ENCODE data around the gene PSTPIP2.
A peak's percentile ranks its signal among the peaks of the same experiment; 100 is the strongest.

PSTPIP2 gene

GRCh38 chr18:46071653-46072375, at the start of gene PSTPIP2:
Gene PSTPIP2 (minus strand): TSS chr18:46072260. CDS start chr18:46072188, 72 bp downstream.
- TF ChIP-seq CTCF (IDR thresholded peaks at IDR 0.05; ENCODE audit: low read depth, low read length) (no peak), EZH2phosphoT487 (IDR thresholded peaks at IDR 0.05; ENCODE audit: low read depth) (no peak)
- Histone ChIP-seq H3K4me3 (ENCODE audit: low read length) (peak within 1 kb of the TSS; percentile 80), H3K4me2 (ENCODE audit: low read length) (peak within 1 kb of the TSS; percentile 80), H3K79me2 (ENCODE audit: low read length) (no peaks in the 10 kb centered on the region), H3K36me3 (replicated peaks; ENCODE audit: low read depth, low read length) (peaks cover 3% of the 10 kb centered on the region), H3K27ac (ENCODE audit: low read length) (no peak within 1 kb of the TSS), H3K4me1 (ENCODE audit: low read length) (peaks cover 26% of the 10 kb centered on the region), H4K20me1 (ENCODE audit: insufficient read depth, low read length) (peaks cover 10% of the 10 kb centered on the region), H3K9me3 (ENCODE audit: insufficient read depth, low read length) (no peaks in the 10 kb centered on the region), H3K27me3 (ENCODE audit: low read depth, low read length) (no peaks in the 10 kb centered on the region), H3K9ac (ENCODE audit: low read length) (peak within 1 kb of the TSS; percentile 65), H2AFZ (ENCODE audit: low read depth, low read length) (peak within 1 kb of the TSS; percentile 37)

- no peaks in the 10 kb centered on the region for H3K79me2 ChIP-seq (ENCODE audit: low read length)
- no peaks in the 10 kb centered on the region for H3K27me3 ChIP-seq (ENCODE audit: low read depth, low read length)
- H3K27ac ChIP-seq (ENCODE audit: low read length): no peak overlapping the region
- H3K9me3 ChIP-seq (ENCODE audit: insufficient read depth, low read length): no peaks in the 10 kb centered on the region
- H3K4me3 ChIP-seq (ENCODE audit: low read length): no peak overlapping the region
- no peak overlapping the region for H3K4me2 ChIP-seq (ENCODE audit: low read length)
- H3K36me3 ChIP-seq (replicated peaks; ENCODE audit: low read depth, low read length): peaks cover 44% of the 10 kb centered on the region
- H3K9ac ChIP-seq (ENCODE audit: low read length): no peak overlapping the region
- 0 out of 2 replicates have a peak, but pooled peaks cover 3% of the 10 kb centered on the region for H4K20me1 ChIP-seq (ENCODE audit: insufficient read depth, low read length)
- H3K4me1 ChIP-seq (ENCODE audit: low read length): no peaks in the 10 kb centered on the region
- TF ChIP-seq EZH2phosphoT487 (IDR thresholded peaks at IDR 0.05; ENCODE audit: low read depth): no peak
- no peak for TF ChIP-seq CTCF (IDR thresholded peaks at IDR 0.05; ENCODE audit: low read depth, low read length)
- no peak overlapping the region for H2AFZ ChIP-seq (ENCODE audit: low read depth, low read length)
Observed at GRCh38 chr18:46113751-46114150, 41.7 kb upstream of the PSTPIP2 start.

GRCh38 chr18:46110406-46110805, 38.3 kb upstream of the PSTPIP2 start:
- H3K27me3 ChIP-seq (ENCODE audit: low read depth, low read length): no peaks in the 10 kb centered on the region
- H3K4me2 ChIP-seq (ENCODE audit: low read length): no peak overlapping the region
- 0 out of 2 replicates have a peak, but pooled peaks cover 3% of the 10 kb centered on the region for H4K20me1 ChIP-seq (ENCODE audit: insufficient read depth, low read length)
- H3K27ac ChIP-seq (ENCODE audit: low read length): no peak overlapping the region
- no peak overlapping the region for H3K4me3 ChIP-seq (ENCODE audit: low read length)
- no peaks in the 10 kb centered on the region for H3K79me2 ChIP-seq (ENCODE audit: low read length)
- no peak overlapping the region for H2AFZ ChIP-seq (ENCODE audit: low read depth, low read length)
- H3K9me3 ChIP-seq (ENCODE audit: insufficient read depth, low read length): no peaks in the 10 kb centered on the region
- no peaks in the 10 kb centered on the region for H3K4me1 ChIP-seq (ENCODE audit: low read length)
- peaks cover 47% of the 10 kb centered on the region for H3K36me3 ChIP-seq (replicated peaks; ENCODE audit: low read depth, low read length)
- H3K9ac ChIP-seq (ENCODE audit: low read length): no peak overlapping the region
- TF ChIP-seq CTCF (IDR thresholded peaks at IDR 0.05; ENCODE audit: low read depth, low read length) (no peak), EZH2phosphoT487 (IDR thresholded peaks at IDR 0.05; ENCODE audit: low read depth) (no peak)

GRCh38 chr18:46109386-46109785, 37.3 kb upstream of the PSTPIP2 start:
- Histone ChIP-seq H3K4me3 (ENCODE audit: low read length) (no peak overlapping the region), H3K9me3 (ENCODE audit: insufficient read depth, low read length) (no peaks in the 10 kb centered on the region), H3K4me1 (ENCODE audit: low read length) (peaks cover 4% of the 10 kb centered on the region), H3K36me3 (replicated peaks; ENCODE audit: low read depth, low read length) (peaks cover 39% of the 10 kb centered on the region), H3K79me2 (ENCODE audit: low read length) (peaks cover 8% of the 10 kb centered on the region), H4K20me1 (ENCODE audit: insufficient read depth, low read length) (0 out of 2 replicates have a peak, but pooled peaks cover under 1% of the 10 kb centered on the region), H3K27me3 (ENCODE audit: low read depth, low read length) (no peaks in the 10 kb centered on the region), H2AFZ (ENCODE audit: low read depth, low read length) (no peak overlapping the region), H3K4me2 (ENCODE audit: low read length) (no peak overlapping the region), H3K27ac (ENCODE audit: low read length) (no peak overlapping the region), H3K9ac (ENCODE audit: low read length) (no peak overlapping the region)
- TF ChIP-seq CTCF (IDR thresholded peaks at IDR 0.05; ENCODE audit: low read depth, low read length) (no peak), EZH2phosphoT487 (IDR thresholded peaks at IDR 0.05; ENCODE audit: low read depth) (no peak)
